Measurements from ENCODE around the gene DNAJC8.
A peak's percentile ranks its signal among the peaks of the same experiment; 100 is the strongest.

Gene DNAJC8

GRCh38 chr1:28241638-28242241, 8.9 kb upstream of the DNAJC8 start:
- no peak for TF ChIP-seq CTCF (IDR thresholded peaks at IDR 0.05; ENCODE audit: poor library complexity, severe bottlenecking)
- Histone ChIP-seq H3K4me1 (ENCODE audit: insufficient read depth, poor library complexity, severe bottlenecking) (peaks cover 33% of the 10 kb centered on the region), H3K4me3 (ENCODE audit: severe bottlenecking) (no peak overlapping the region), H3K27ac (ENCODE audit: poor library complexity, severe bottlenecking) (peak overlapping the region; percentile 35), H3K9me3 (ENCODE audit: severe bottlenecking) (no peaks in the 10 kb centered on the region), H3K36me3 (ENCODE audit: low read depth) (peaks cover 31% of the 10 kb centered on the region), H3K27me3 (ENCODE audit: insufficient read depth, poor library complexity, severe bottlenecking) (no peaks in the 10 kb centered on the region)
- no peak for DNase-seq (ENCODE audit: low spot score)
- ATAC-seq (ENCODE audit: low read depth), result peak; percentile 65

DNA sequence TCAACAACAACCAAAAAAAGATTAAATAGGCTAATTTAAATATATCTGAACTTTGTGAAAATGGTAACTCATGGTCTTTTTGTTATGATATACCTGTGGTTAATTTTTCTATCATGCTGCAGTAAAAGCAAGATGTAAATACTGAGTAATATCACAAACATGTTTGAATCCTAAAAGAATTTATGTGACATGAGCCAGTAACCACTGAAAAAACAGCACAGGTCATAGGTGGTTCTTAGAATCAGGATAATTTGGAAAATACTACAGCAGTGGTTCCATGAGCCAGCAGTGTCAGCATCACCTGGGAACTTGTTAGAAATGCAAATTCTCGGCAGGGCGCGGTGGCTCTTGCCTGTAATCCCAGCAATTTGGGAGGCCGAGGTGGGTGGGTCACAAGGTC, 7.2 kb upstream of the DNAJC8 start:
- DNase-seq (ENCODE audit: low spot score) (no peak), ATAC-seq (ENCODE audit: low read depth) (no peak)
- Histone ChIP-seq H3K4me3 (ENCODE audit: severe bottlenecking) (no peak overlapping the region), H3K4me1 (ENCODE audit: insufficient read depth, poor library complexity, severe bottlenecking) (peaks cover 27% of the 10 kb centered on the region), H3K9me3 (ENCODE audit: severe bottlenecking) (no peaks in the 10 kb centered on the region), H3K27ac (ENCODE audit: poor library complexity, severe bottlenecking) (peak overlapping the region; percentile 35), H3K27me3 (ENCODE audit: insufficient read depth, poor library complexity, severe bottlenecking) (no peaks in the 10 kb centered on the region), H3K36me3 (ENCODE audit: low read depth) (peaks cover 31% of the 10 kb centered on the region)
- no peak for TF ChIP-seq CTCF (IDR thresholded peaks at IDR 0.05; ENCODE audit: poor library complexity, severe bottlenecking)

DNA sequence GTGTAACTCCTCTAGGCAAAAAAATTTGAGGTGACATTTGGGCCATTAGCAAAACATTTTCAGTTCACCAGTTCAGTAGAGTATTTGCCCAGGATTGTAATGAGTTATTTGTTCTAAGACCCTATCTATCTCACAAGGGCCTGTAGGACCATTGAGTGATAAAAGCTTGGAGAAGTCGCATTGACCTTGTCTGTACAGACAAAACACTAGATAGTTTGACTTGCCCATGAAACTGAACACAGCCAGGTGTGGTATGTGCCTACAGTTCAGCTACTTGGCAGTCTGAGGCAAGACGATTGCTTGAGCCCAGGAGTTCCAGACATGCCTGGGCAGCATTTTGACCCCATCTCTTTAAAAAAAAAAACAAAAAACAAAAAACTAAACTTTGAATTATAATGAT, 6.2 kb upstream of the DNAJC8 start:
- TF ChIP-seq CTCF (IDR thresholded peaks at IDR 0.05; ENCODE audit: poor library complexity, severe bottlenecking), result no peak
- peak overlapping the region; percentile 35 for H3K27ac ChIP-seq (ENCODE audit: poor library complexity, severe bottlenecking)

GRCh38 chr1:28236656-28237322, 4.0 kb upstream of the DNAJC8 start:
- Histone ChIP-seq H3K27ac (ENCODE audit: poor library complexity, severe bottlenecking) (peak overlapping the region; percentile 46), H3K4me1 (ENCODE audit: insufficient read depth, poor library complexity, severe bottlenecking) (peaks cover 18% of the 10 kb centered on the region), H3K4me3 (ENCODE audit: severe bottlenecking) (peak overlapping the region; percentile 96), H3K36me3 (ENCODE audit: low read depth) (peaks cover 28% of the 10 kb centered on the region), H3K9me3 (ENCODE audit: severe bottlenecking) (no peaks in the 10 kb centered on the region), H3K27me3 (ENCODE audit: insufficient read depth, poor library complexity, severe bottlenecking) (no peaks in the 10 kb centered on the region)
- ATAC-seq (ENCODE audit: low read depth), result no peak
- no peak for TF ChIP-seq CTCF (IDR thresholded peaks at IDR 0.05; ENCODE audit: poor library complexity, severe bottlenecking)
- no peak for DNase-seq (ENCODE audit: low spot score)

More for the DNA sequence above, 6.2 kb upstream of the DNAJC8 start:
- Histone ChIP-seq H3K27me3 (ENCODE audit: insufficient read depth, poor library complexity, severe bottlenecking) (no peaks in the 10 kb centered on the region), H3K4me3 (ENCODE audit: severe bottlenecking) (no peak overlapping the region), H3K4me1 (ENCODE audit: insufficient read depth, poor library complexity, severe bottlenecking) (peaks cover 27% of the 10 kb centered on the region), H3K9me3 (ENCODE audit: severe bottlenecking) (no peaks in the 10 kb centered on the region), H3K36me3 (ENCODE audit: low read depth) (peaks cover 31% of the 10 kb centered on the region)
- ATAC-seq (ENCODE audit: low read depth), result no peak
- DNase-seq (ENCODE audit: low spot score), result no peak
